Cortex of kidney (tissue), 1 donor: Measurements from ENCODE around the gene UHRF1.

Experiments
- DNase-seq: peaks from one replicate; lab custom pipeline; 2025; lab: John Stamatoyannopoulos, UW

Gene UHRF1

GRCh38 chr19:4990306-4990705 is 81.0 kb downstream of the UHRF1 start:
- DNase-seq = no peak

GRCh38 chr19:4991538-4991937 is 82.2 kb downstream of the UHRF1 start:
- no peak for DNase-seq

- no peak for DNase-seq
Observed at GRCh38 chr19:4991996-4992698, 82.8 kb downstream of the UHRF1 start.

GRCh38 chr19:4993683-4994082 is 84.4 kb downstream of the UHRF1 start:
- DNase-seq = no peak

GRCh38 chr19:4996701-4997100 is 87.4 kb downstream of the UHRF1 start:
- DNase-seq = no peak

GRCh38 chr19:4997297-4997696 is 88.0 kb downstream of the UHRF1 start:
- no peak for DNase-seq

- no peak for DNase-seq
Observed at GRCh38 chr19:5000120-5000611, 90.9 kb downstream of the UHRF1 start.

GRCh38 chr19:5001615-5002014 is 92.3 kb downstream of the UHRF1 start:
- no peak for DNase-seq

GRCh38 chr19:5002143-5002542 is 92.8 kb downstream of the UHRF1 start:
- no peak for DNase-seq

GRCh38 chr19:5003781-5004180 is 94.5 kb downstream of the UHRF1 start:
- no peak for DNase-seq

GRCh38 chr19:5005096-5005495 is 95.8 kb downstream of the UHRF1 start:
- no peak for DNase-seq

- DNase-seq = no peak
Observed at GRCh38 chr19:5006201-5006600, 96.9 kb downstream of the UHRF1 start.

- DNase-seq = no peak
Observed at GRCh38 chr19:5006821-5007220, 97.5 kb downstream of the UHRF1 start.
